Smooth muscle cell (in vitro differentiated cells): ENCODE results near the gene CAMTA1. TPM values are rescaled to one million over a fixed set of nuclear protein-coding genes. Genes with fewer than 3 reads are reported as not detected.

Experiments used
- DNase-seq: peaks from one replicate; lab custom pipeline; 2025; ENCODE audit not compliant: unreplicated experiment; lab: John Stamatoyannopoulos, UW
- H2AFZ ChIP-seq: fragments of 200-600 bp; sonication (generic); 2 replicates; pipeline ENCODE4 v1.6.0; 2016; ENCODE audit warnings: antibody characterized with exemption, low read depth, mild to moderate bottlenecking
- H3F3A ChIP-seq: fragments of 200-600 bp; sonication (generic); 2 replicates; pipeline ENCODE4 v1.6.0; 2017; ENCODE audit warnings: antibody characterized with exemption, low read depth
- H3K27ac ChIP-seq: fragments of 200-600 bp; sonication (generic); 2 replicates; pipeline ENCODE4 v1.5.1; 2016; ENCODE audit warnings: low read depth, mild to moderate bottlenecking
- H3K27me3 ChIP-seq: fragments of 200-600 bp; sonication (generic); 2 replicates; pipeline ENCODE4 v1.6.1; 2016; ENCODE audit warnings: low read depth, mild to moderate bottlenecking
- H3K36me3 ChIP-seq: fragments of 200-600 bp; sonication (generic); 2 replicates; pipeline ENCODE4 v1.5.1; 2016; ENCODE audit warnings: low read depth
- H3K4me1 ChIP-seq: fragments of 200-600 bp; sonication (generic); 2 replicates; pipeline ENCODE4 v1.5.1; 2016; ENCODE audit warnings: low read depth
- H3K4me2 ChIP-seq: fragments of 200-600 bp; sonication (generic); 2 replicates; pipeline ENCODE4 v1.6.0; 2016; ENCODE audit warnings: mild to moderate bottlenecking
- H3K4me3 ChIP-seq: fragments of 200-600 bp; sonication (generic); 2 replicates; pipeline ENCODE4 v1.5.1; 2016; ENCODE audit warnings: mild to moderate bottlenecking
- H3K79me2 ChIP-seq: fragments of 200-600 bp; sonication (generic); 2 replicates; pipeline ENCODE4 v1.6.0; 2016; ENCODE audit warnings: low read depth, mild to moderate bottlenecking
- H3K9ac ChIP-seq: fragments of 200-600 bp; sonication (generic); 2 replicates; pipeline ENCODE4 v1.6.0; 2016; ENCODE audit warnings: low read depth
- H3K9me3 ChIP-seq: fragments of 200-600 bp; sonication (generic); replicated peaks from 2 replicates; pipeline ENCODE4 v1.5.1; 2016; ENCODE audit warnings: low read depth
- H4K20me1 ChIP-seq: fragments of 200-600 bp; sonication (generic); 2 replicates; pipeline ENCODE4 v1.6.0; 2016; ENCODE audit warnings: low read depth
- WGBS: methylation state at CpG from one replicate; pipeline ENCODE4 v1.1.7; 2016; ENCODE audit warnings: low lambda C conversion rate; 5-methylcytosine and 5-hydroxymethylcytosine counted together
- polyA plus RNA-seq: library from polyadenylated mRNA; unstranded; fragments of >200 nt; fragmentation: Nextera tagmentation; extraction: Ambion mirVana; gene quantifications from 2 replicates; pipeline ENCODE4 v1.2.1, GENCODE V29; 2016
- total RNA-seq: library from RNA; depleted of rRNA; stranded (reverse); fragments of >200 nt; gene quantifications from 2 replicates; pipeline ENCODE4 v1.2.3, GENCODE V29; 2014
- TF ChIP-seq, protein P1 (sequence below): fragments of 200-600 bp; sonication (generic); IDR thresholded peaks from 2 replicates; pipeline ENCODE4 v1.5.1; 2017; ENCODE audit warnings: borderline replicate concordance, mild to moderate bottlenecking, antibody characterized with exemption; ENCODE audit not compliant: insufficient read depth, poor library complexity, severe bottlenecking

CAMTA1 gene
- total and polyA plus RNA-seq, 2 experiments from 2014 or later: 139 to 145 TPM

- Histone ChIP-seq H3K27ac (no peak overlapping the region), H2AFZ (no peak overlapping the region), H3K4me3 (no peak overlapping the region), H3K9me3 (no peaks in the 10 kb centered on the region), H3K36me3 (no peaks in the 10 kb centered on the region), H3K9ac (no peak overlapping the region), H4K20me1 (no peaks in the 10 kb centered on the region), H3K27me3 (no peaks in the 10 kb centered on the region), H3K4me1 (no peaks in the 10 kb centered on the region), H3K4me2 (no peak overlapping the region), H3K79me2 (no peaks in the 10 kb centered on the region), H3F3A (no peaks in the 10 kb centered on the region)
- WGBS: 65% methylated on average over 25 of the region's 26 CpGs
- DNase-seq: no peak
- TF ChIP-seq, protein P1, sequence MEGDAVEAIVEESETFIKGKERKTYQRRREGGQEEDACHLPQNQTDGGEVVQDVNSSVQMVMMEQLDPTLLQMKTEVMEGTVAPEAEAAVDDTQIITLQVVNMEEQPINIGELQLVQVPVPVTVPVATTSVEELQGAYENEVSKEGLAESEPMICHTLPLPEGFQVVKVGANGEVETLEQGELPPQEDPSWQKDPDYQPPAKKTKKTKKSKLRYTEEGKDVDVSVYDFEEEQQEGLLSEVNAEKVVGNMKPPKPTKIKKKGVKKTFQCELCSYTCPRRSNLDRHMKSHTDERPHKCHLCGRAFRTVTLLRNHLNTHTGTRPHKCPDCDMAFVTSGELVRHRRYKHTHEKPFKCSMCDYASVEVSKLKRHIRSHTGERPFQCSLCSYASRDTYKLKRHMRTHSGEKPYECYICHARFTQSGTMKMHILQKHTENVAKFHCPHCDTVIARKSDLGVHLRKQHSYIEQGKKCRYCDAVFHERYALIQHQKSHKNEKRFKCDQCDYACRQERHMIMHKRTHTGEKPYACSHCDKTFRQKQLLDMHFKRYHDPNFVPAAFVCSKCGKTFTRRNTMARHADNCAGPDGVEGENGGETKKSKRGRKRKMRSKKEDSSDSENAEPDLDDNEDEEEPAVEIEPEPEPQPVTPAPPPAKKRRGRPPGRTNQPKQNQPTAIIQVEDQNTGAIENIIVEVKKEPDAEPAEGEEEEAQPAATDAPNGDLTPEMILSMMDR: no peak
Observed at GRCh38 chr1:7586031-7586941, 801.0 kb downstream of the CAMTA1 start.

- H3K9ac ChIP-seq: no peak overlapping the region
- H3K9me3 ChIP-seq: no peaks in the 10 kb centered on the region
- TF ChIP-seq, protein P1: no peak
- no peaks in the 10 kb centered on the region for H3K36me3 ChIP-seq
- H3K4me1 ChIP-seq: no peaks in the 10 kb centered on the region
- no peak overlapping the region for H2AFZ ChIP-seq
- no peak for DNase-seq
- H3K79me2 ChIP-seq: no peaks in the 10 kb centered on the region
- H4K20me1 ChIP-seq: no peaks in the 10 kb centered on the region
- WGBS: 73% methylated on average over 17 of the region's 18 CpGs
- no peak overlapping the region for H3K27ac ChIP-seq
- H3K27me3 ChIP-seq: no peaks in the 10 kb centered on the region
- no peak overlapping the region for H3K4me2 ChIP-seq
- H3F3A ChIP-seq: no peaks in the 10 kb centered on the region
- no peak overlapping the region for H3K4me3 ChIP-seq
Observed at GRCh38 chr1:7587108-7587772, 802.0 kb downstream of the CAMTA1 start.

DNA sequence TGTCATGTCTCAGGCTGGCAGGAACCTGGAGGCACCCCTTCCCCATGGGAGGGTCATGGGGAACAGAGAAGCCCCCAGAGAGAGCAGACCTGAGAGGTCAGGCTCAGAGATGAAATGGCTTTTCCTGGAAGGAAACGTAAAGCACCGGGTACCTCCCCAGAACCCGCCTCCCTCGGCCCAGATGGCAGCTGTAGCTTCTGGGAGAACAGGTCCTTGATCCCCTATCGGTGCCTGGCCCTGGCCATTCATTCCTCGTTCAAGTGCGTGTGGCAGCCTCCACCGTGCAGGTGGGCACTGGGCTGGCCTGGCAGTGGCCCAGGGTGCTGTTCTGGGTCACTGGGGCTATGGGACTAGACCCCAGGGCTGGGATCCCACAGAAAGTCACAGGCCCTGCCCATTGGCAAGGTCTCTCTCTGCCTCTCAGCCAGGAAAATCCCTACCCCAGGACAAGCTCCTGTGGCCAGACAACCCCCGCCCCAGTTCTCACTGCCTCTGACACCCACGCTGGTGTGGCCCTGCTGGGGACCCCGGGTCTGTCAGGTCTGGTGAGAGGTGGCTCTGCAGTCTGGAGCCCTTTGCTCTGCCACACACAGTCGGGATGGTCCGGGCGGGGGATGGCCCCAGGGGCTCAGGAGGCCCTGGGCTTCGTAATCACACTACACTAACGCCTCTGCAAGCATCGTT, 802.7 kb downstream of the CAMTA1 start:
- no peak overlapping the region for H2AFZ ChIP-seq
- H3F3A ChIP-seq: no peaks in the 10 kb centered on the region
- TF ChIP-seq, protein P1: no peak
- H3K4me3 ChIP-seq: no peak overlapping the region
- no peak overlapping the region for H3K27ac ChIP-seq
- no peaks in the 10 kb centered on the region for H3K9me3 ChIP-seq
- H3K36me3 ChIP-seq: no peaks in the 10 kb centered on the region
- no peaks in the 10 kb centered on the region for H3K27me3 ChIP-seq
- no peaks in the 10 kb centered on the region for H4K20me1 ChIP-seq
- H3K9ac ChIP-seq: no peak overlapping the region
- 91% methylated on average over 17 of the region's 17 CpGs for WGBS
- no peaks in the 10 kb centered on the region for H3K79me2 ChIP-seq
- no peaks in the 10 kb centered on the region for H3K4me1 ChIP-seq
- no peak overlapping the region for H3K4me2 ChIP-seq
- DNase-seq: no peak
